HG03342 (cell line): ENCODE measurements around the gene ANKRD29.

ENCODE experiments used
- ATAC-seq: cut with Tn5 transposase; IDR thresholded peaks from one replicate; pipeline ENCODE4 v1.9.1; 2021; ENCODE audit warnings: mild to moderate bottlenecking, moderate library complexity; ENCODE audit not compliant: unreplicated experiment

ANKRD29 gene, protein sequence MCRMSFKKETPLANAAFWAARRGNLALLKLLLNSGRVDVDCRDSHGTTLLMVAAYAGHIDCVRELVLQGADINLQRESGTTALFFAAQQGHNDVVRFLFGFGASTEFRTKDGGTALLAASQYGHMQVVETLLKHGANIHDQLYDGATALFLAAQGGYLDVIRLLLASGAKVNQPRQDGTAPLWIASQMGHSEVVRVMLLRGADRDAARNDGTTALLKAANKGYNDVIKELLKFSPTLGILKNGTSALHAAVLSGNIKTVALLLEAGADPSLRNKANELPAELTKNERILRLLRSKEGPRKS

GRCh38 chr18:23662309-23663263 lies at the start of gene ANKRD29:
Gene ANKRD29 (minus strand): TSS chr18:23662911. CDS start chr18:23662730, 181 bp downstream.
- ATAC-seq = no peak

- no peak for ATAC-seq
Measured at GRCh38 chr18:23712445-23712844, 49.7 kb upstream of the ANKRD29 start.

GRCh38 chr18:23711426-23711825 lies 48.7 kb upstream of the ANKRD29 start:
- no peak for ATAC-seq

GRCh38 chr18:23710946-23711345 lies 48.2 kb upstream of the ANKRD29 start:
- ATAC-seq = no peak

DNA sequence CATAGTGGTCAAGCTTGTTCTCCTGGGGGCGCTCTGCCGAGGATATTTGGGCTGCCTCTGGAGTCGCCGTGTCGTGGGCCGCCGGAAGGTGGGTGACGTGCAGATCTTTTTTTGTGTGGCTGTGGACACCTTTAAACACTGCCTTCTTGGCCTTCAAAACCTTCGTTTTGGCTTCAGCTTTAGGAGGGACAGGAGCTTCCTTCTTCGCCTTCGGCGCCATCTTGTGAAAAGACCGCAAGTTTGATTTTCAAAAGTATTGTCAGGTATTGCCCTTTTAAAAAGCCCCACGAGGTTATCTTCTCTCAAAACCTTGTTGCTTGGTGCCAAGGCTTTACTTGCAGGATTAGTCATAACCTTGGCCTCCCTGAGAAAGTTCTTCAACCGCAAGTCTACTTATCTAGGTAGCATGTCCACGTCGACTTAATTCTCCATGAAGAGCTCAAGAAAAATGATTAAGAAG lies 47.4 kb upstream of the ANKRD29 start:
- ATAC-seq = no peak

DNA sequence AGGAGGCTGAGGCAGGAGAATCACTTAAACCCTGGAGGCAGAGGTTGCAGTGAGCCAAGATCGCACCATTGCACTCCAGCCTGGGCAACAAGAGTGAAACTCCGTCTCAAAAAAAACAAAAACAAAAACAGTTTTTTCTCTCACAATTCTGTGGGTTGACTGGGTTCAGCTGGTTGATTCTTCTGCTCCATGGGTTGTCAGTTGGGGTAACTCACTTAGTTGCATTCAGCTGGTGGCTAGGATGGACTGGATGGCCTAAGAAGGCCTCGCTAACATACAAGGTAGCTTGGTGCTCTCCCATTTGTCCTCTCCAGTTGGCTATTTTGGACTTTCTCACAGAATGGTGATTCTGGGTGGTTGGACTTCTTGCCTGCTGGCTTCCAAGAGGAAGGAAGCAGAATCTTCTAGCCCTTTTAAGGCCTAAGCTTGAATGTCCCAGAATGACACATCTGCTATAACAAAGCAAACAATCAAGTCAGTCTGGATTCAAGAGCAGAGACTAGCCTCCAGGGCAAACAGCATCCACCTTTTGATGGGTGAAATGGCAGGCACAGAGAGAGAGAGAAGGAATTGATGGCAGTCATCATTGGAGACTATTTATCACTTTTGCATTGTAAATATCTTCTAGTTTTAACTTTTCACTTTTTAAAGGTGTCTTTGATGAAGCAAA lies 44.4 kb upstream of the ANKRD29 start:
- no peak for ATAC-seq

GRCh38 chr18:23704806-23705205 lies 42.1 kb upstream of the ANKRD29 start:
- ATAC-seq = no peak

- no peak for ATAC-seq
Measured at GRCh38 chr18:23703987-23704384, 41.3 kb upstream of the ANKRD29 start.

GRCh38 chr18:23703057-23703986 lies 40.6 kb upstream of the ANKRD29 start:
- no peak for ATAC-seq

GRCh38 chr18:23702606-23703005 lies 39.9 kb upstream of the ANKRD29 start:
- ATAC-seq = no peak

GRCh38 chr18:23701544-23702064 lies 38.9 kb upstream of the ANKRD29 start:
- no peak for ATAC-seq

GRCh38 chr18:23701017-23701416 lies 38.3 kb upstream of the ANKRD29 start:
- ATAC-seq = no peak

GRCh38 chr18:23694637-23695430 lies 32.1 kb upstream of the ANKRD29 start:
- ATAC-seq = no peak

- ATAC-seq = no peak
Measured at GRCh38 chr18:23693846-23694245, 31.1 kb upstream of the ANKRD29 start.

- ATAC-seq = no peak
Measured at GRCh38 chr18:23690505-23691068, 27.9 kb upstream of the ANKRD29 start.

DNA sequence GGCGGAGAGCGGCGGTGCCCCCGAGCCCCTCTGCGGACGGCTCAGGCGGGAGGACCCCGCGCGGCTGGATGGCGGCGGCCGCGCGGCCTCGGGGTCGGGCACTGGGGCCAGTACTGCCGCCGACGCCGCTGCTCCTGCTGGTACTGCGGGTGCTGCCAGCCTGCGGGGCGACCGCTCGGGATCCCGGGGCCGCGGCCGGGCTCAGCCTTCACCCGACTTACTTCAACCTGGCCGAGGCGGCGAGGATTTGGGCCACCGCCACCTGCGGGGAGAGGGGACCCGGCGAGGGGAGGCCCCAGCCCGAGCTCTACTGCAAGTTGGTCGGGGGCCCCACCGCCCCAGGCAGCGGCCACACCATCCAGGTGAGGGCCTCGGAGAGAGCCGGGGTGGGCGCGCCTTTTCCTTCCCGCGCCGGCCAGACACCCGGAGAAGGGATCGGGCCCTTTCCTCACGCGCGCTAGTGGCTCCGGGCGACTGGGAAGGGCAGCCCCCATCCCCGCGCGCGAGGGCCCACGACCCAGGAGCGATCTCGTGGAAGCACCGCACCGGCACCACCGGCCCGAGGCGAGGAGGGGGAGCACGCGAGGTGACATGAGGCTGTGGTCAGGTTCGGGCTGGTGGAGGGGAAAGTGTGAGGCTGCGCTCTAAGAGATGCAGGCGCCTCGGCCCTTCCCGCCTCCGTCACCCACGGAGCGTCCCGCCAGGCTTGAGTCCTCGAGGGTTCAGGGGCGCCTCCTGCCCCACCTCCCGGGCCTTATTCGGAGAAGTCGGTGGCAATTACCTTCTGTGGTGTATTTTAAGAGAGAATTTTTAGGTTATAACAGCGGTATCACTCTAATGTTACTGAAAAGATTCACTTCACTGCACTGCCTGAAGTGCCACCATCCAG lies 27.1 kb upstream of the ANKRD29 start:
- ATAC-seq = no peak

DNA sequence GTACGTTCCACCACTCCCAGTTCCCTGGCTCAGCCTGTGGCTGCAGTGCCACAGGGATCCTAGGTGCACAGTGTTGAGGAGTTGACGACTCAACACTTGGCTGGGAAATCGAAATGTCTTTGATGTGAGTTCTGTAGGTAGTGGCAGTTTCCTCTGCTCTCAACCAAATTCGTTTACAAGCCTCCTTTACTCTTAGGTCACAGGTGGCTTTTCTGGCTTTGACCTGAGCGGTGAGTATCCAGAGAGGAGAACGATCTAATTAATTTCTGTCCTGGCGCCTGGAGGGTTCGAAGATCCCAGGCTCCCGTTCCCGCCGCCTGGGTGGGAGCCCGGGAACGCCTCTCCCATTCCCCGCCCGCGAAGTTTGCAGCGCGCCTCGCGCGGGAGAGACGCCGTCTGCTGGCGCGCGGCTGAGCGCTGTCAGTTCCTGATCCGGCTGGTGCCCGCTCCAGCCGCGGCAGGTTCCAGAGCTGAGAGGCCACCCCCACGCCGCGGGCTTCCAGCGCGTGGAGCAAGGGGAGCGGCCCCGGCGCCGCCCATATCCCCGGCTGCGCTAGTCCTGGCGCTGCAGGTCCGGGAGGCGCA lies 26.4 kb upstream of the ANKRD29 start, which contains the start of gene LAMA3:
Gene LAMA3 (plus strand): TSS at position 423 of the 585 bp plus-strand sequence. CDS start 231 bp downstream, outside the sequence.
- no peak for ATAC-seq
